GM13977 (cell line): ENCODE data around the gene ZNF577.

Experiments used
- DNase-seq: peaks from one replicate; pipeline ENCODE4 v3.0.0; 2012; ENCODE audit warnings: low spot score
- CTCF ChIP-seq: IDR thresholded peaks from 2 replicates; pipeline ENCODE4 v1.5.1; 2012; ENCODE audit warnings: mild to moderate bottlenecking, control low read depth; ENCODE audit not compliant: insufficient read depth; ENCODE audit errors: extremely low read depth, missing control alignments
- in situ Hi-C: fragments of 300-500 bp; cut with MboI; formaldehyde crosslinking; loops from one replicate; pipeline ENCODE4 v1.12.0; 2022; ENCODE audit warnings: low sequenced_read_pairs, low pct_unique_long_range_greater_than_20kb, mixed read lengths, inconsistent platforms; ENCODE audit not compliant: unreplicated experiment

ZNF577 gene

GRCh38 chr19:51903192-51903591 is 15.4 kb upstream of the ZNF577 start:
- DNase-seq: no peak
- no peak for TF ChIP-seq CTCF

GRCh38 chr19:51901860-51902259 is 14.1 kb upstream of the ZNF577 start:
- DNase-seq: no peak

More at GRCh38 chr19:51903192-51903591, 15.4 kb upstream of the ZNF577 start:
- in situ Hi-C loops: no loop called here

GRCh38 chr19:51891193-51891747 is 3.5 kb upstream of the ZNF577 start:
- no peak for TF ChIP-seq CTCF
- no peak for DNase-seq
- in situ Hi-C loops: no loop called here

More at GRCh38 chr19:51901860-51902259, 14.1 kb upstream of the ZNF577 start:
- in situ Hi-C loops: no loop called here
- no peak for TF ChIP-seq CTCF

GRCh38 chr19:51889934-51890333 is 2.2 kb upstream of the ZNF577 start:
- TF ChIP-seq CTCF: no peak
- no peak for DNase-seq
- in situ Hi-C loops: no loop called here

- DNase-seq: no peak
- in situ Hi-C loops: no loop called here
- no peak for TF ChIP-seq CTCF
Observed at GRCh38 chr19:51884713-51885112, 3.0 kb downstream of the ZNF577 start.

GRCh38 chr19:51882518-51882917 is 5.2 kb downstream of the ZNF577 start:
- no peak for TF ChIP-seq CTCF
- in situ Hi-C loops: no loop called here
- no peak for DNase-seq
